HCT116 (cell line): ENCODE results near the gene PPP1CC. TPM values are rescaled to one million over a fixed set of nuclear protein-coding genes. Genes with fewer than 3 reads are reported as not detected.

Source experiments
- ATAC-seq: fragments of 200-7000 bp; cut with Tn5 transposase; 2 replicates; pipeline ENCODE4 v1.9.1; 2020; ENCODE audit warnings: mild to moderate bottlenecking, moderate library complexity
- BruUV-seq: library from RNA; stranded (reverse); fragments of 400-500 nt; replicated peaks from 2 replicates; lab custom pipeline; 2021; lab: Mats Ljungman, UMichigan
- CTCF ChIA-PET: fragments of 300-600 bp; sonication (Branson Sonifier 250); formaldehyde crosslinking; loops from one replicate; lab custom pipeline; 2021; ENCODE audit warnings: antibody characterized with exemption; lab: Charles Lee
- POLR2A ChIA-PET: fragments of 300-600, 350-600 bp; sonication (Branson Sonifier 250); formaldehyde crosslinking; loops from one replicate; lab custom pipeline; 2021; ENCODE audit warnings: antibody characterized with exemption; lab: Charles Lee
- RAD21 ChIA-PET, 2 experiments: fragments of 300-600 bp; sonication (Branson Sonifier 250); formaldehyde crosslinking; loops; one replicate each; lab custom pipeline; 2023; ENCODE audit warnings: low total read pairs in 2 of 2; ENCODE audit not compliant: uncharacterized antibody in 2 of 2, unreplicated experiment in 2 of 2, low non-redundant PET in 1 of 2; lab: Charles Lee
- DNase-seq: peaks from one replicate; pipeline ENCODE4 v3.0.0-alpha.2; 2010; ENCODE audit warnings: low read depth, low spot score
- H2AFZ ChIP-seq: fragments of 200-600 bp; shearing (Covaris generic), sonication (generic); 2 replicates; pipeline ENCODE4 v1.6.1; 2017; ENCODE audit warnings: low read depth, mixed run types, mixed read lengths, antibody characterized with exemption, low read length; ENCODE audit not compliant: poor library complexity, severe bottlenecking
- H3K27ac ChIP-seq: 2 replicates; pipeline ENCODE4 v1.5.1; 2012; ENCODE audit warnings: low read depth, low read length
- H3K27me3 ChIP-seq: fragments of 200-600 bp; sonication (generic); 2 replicates; pipeline ENCODE4 v1.6.1; 2016; ENCODE audit warnings: mixed run types, low read length, mixed read lengths; ENCODE audit not compliant: insufficient read depth
- H3K36me3 ChIP-seq, 2 experiments: fragments of 200-500 bp in 1 of 2; fragments of 200-600 bp in 1 of 2; sonication (Bioruptor generic) in 1 of 2; sonication (generic) in 1 of 2; 2 replicates each; pipeline versions ENCODE4 v1.5.1 to v1.6.1; 2014 to 2016; ENCODE audit warnings: low read length in 2 of 2, inconsistent platforms in 1 of 2, mixed read lengths in 1 of 2, mixed run types in 1 of 2; ENCODE audit not compliant: insufficient read depth in 2 of 2, control insufficient read depth in 1 of 2
- H3K4me1 ChIP-seq, 2 experiments: fragments of 200-600 bp in 1 of 2; sonication (generic) in 1 of 2; 2 replicates each; pipeline versions ENCODE4 v1.5.1 to v1.6.1; 2012 to 2017; ENCODE audit warnings: low read length in 2 of 2, inconsistent platforms in 1 of 2, mild to moderate bottlenecking in 1 of 2, mixed read lengths in 1 of 2, mixed run types in 1 of 2, moderate library complexity in 1 of 2; ENCODE audit not compliant: insufficient read depth in 2 of 2, control insufficient read depth in 1 of 2
- H3K4me2 ChIP-seq: fragments of 200-600 bp; sonication (generic); 2 replicates; pipeline ENCODE4 v1.6.1; 2017; ENCODE audit warnings: mixed run types, low read length, mixed read lengths
- H3K4me3 ChIP-seq, 2 experiments: fragments of 200-600 bp in 1 of 2; sonication (generic) in 1 of 2; replicated peaks in 1 of 2; 2 replicates each; pipeline ENCODE4 v1.5.1; 2011 to 2016; ENCODE audit warnings: low read length in 2 of 2, control low read depth in 1 of 2, low read depth in 1 of 2, mild to moderate bottlenecking in 1 of 2, mixed read lengths in 1 of 2, mixed run types in 1 of 2
- H3K79me2 ChIP-seq: fragments of 200-600 bp; sonication (generic); 2 replicates; pipeline ENCODE4 v1.6.1; 2017; ENCODE audit warnings: mild to moderate bottlenecking, mixed run types, low read length, moderate library complexity, mixed read lengths; ENCODE audit not compliant: insufficient read depth
- H3K9ac ChIP-seq: fragments of 200-600 bp; sonication (generic); 2 replicates; pipeline ENCODE4 v1.6.1; 2016; ENCODE audit warnings: low read length, mixed read lengths
- H3K9me2 ChIP-seq: fragments of 200-600 bp; sonication (generic), shearing (Covaris generic); 2 replicates; pipeline ENCODE4 v1.6.1; 2017; ENCODE audit warnings: mixed run types, mild to moderate bottlenecking, moderate library complexity; ENCODE audit not compliant: insufficient read depth
- H3K9me3 ChIP-seq, 2 experiments: fragments of 200-500 bp in 1 of 2; fragments of 200-600 bp in 1 of 2; sonication (Bioruptor generic) in 1 of 2; sonication (generic) in 1 of 2; 2 replicates each; pipeline ENCODE4 v1.6.1; 2014 to 2017; ENCODE audit warnings: low read length in 2 of 2, mixed read lengths in 2 of 2, inconsistent platforms in 1 of 2, low read depth in 1 of 2, mild to moderate bottlenecking in 1 of 2, mixed run types in 1 of 2, moderate library complexity in 1 of 2; ENCODE audit not compliant: control insufficient read depth in 1 of 2, insufficient read depth in 1 of 2
- H4K20me1 ChIP-seq: fragments of 200-600 bp; sonication (generic), shearing (Covaris generic); 2 replicates; pipeline ENCODE4 v1.6.1; 2017; ENCODE audit warnings: mixed run types, mild to moderate bottlenecking, moderate library complexity; ENCODE audit not compliant: insufficient read depth
- ATF3 ChIP-seq: IDR thresholded peaks from 2 replicates; pipeline ENCODE4 v1.6.1; 2012
- CBX3 ChIP-seq: IDR thresholded peaks from 2 replicates; pipeline ENCODE4 v1.6.1; 2012; ENCODE audit warnings: low read depth
- CEBPB ChIP-seq: IDR thresholded peaks from 2 replicates; pipeline ENCODE4 v1.6.1; 2012; ENCODE audit warnings: low read depth
- CTCF ChIP-seq, 3 experiments: fragments of 200-600 bp in 1 of 3; sonication (generic) in 1 of 3; IDR thresholded peaks in 2 of 3; conservative IDR thresholded peaks in 1 of 3; 2 replicates each; pipeline ENCODE4 v1.5.1; 2012 to 2017; ENCODE audit warnings: low read depth in 2 of 3, low read length in 2 of 3, antibody characterized with exemption in 1 of 3, borderline replicate concordance in 1 of 3, control low read depth in 1 of 3, mild to moderate bottlenecking in 1 of 3, mixed read lengths in 1 of 3, mixed run types in 1 of 3, moderate library complexity in 1 of 3; ENCODE audit not compliant: insufficient read depth in 1 of 3
- ELF1 ChIP-seq: IDR thresholded peaks from 2 replicates; pipeline ENCODE4 v1.6.1; 2012; ENCODE audit warnings: low read depth, borderline replicate concordance
- EZH2 ChIP-seq: fragments of 200-600 bp; sonication (generic); IDR thresholded peaks from 2 replicates; pipeline ENCODE4 v1.6.1; 2017; ENCODE audit warnings: antibody characterized with exemption, mixed run types
- EZH2phosphoT487 ChIP-seq: fragments of 200-600 bp; IDR thresholded peaks from 2 replicates; pipeline ENCODE4 v1.6.1; 2018; ENCODE audit warnings: antibody characterized with exemption, borderline replicate concordance
- FOSL1 ChIP-seq: IDR thresholded peaks from 2 replicates; pipeline ENCODE4 v1.6.1; 2012; ENCODE audit warnings: low read depth
- JUND ChIP-seq: IDR thresholded peaks from 2 replicates; pipeline ENCODE4 v1.6.1; 2012
- MAX ChIP-seq: IDR thresholded peaks from 2 replicates; pipeline ENCODE4 v1.6.1; 2012
- POLR2A ChIP-seq: IDR thresholded peaks from 2 replicates; pipeline ENCODE4 v1.7.0; 2011; ENCODE audit warnings: borderline replicate concordance; ENCODE audit not compliant: insufficient read depth, insufficient read length; ENCODE audit errors: extremely low read depth
- POLR2AphosphoS5 ChIP-seq: IDR thresholded peaks from 2 replicates; pipeline ENCODE4 v1.6.1; 2011; ENCODE audit warnings: mild to moderate bottlenecking, low read depth, low read length, moderate library complexity
- RAD21 ChIP-seq: IDR thresholded peaks from 2 replicates; pipeline ENCODE4 v1.6.1; 2012; ENCODE audit warnings: low read depth, mild to moderate bottlenecking
- SIN3A ChIP-seq: IDR thresholded peaks from 2 replicates; pipeline ENCODE4 v1.6.1; 2012; ENCODE audit warnings: low read depth
- SP1 ChIP-seq: IDR thresholded peaks from 2 replicates; pipeline ENCODE4 v1.6.1; 2012; ENCODE audit warnings: low read depth
- SRF ChIP-seq: IDR thresholded peaks from 2 replicates; pipeline ENCODE4 v1.6.1; 2012; ENCODE audit warnings: low read depth
- TCF7L2 ChIP-seq: IDR thresholded peaks from 2 replicates; pipeline ENCODE4 v1.7.0; 2011; ENCODE audit warnings: borderline replicate concordance, inconsistent platforms; ENCODE audit not compliant: insufficient read depth, insufficient read length; ENCODE audit errors: extremely low read depth
- ZNF274 ChIP-seq: fragments of 200-500 bp; sonication (Bioruptor generic); IDR thresholded peaks from 2 replicates; pipeline ENCODE4 v1.6.1; 2014; ENCODE audit warnings: mild to moderate bottlenecking, low read depth, low read length, inconsistent platforms
- intact Hi-C: fragments of 100-400 bp; cut with micrococcal nuclease; formaldehyde crosslinking; loops from 2 replicates; pipeline ENCODE4 v1.10.0; 2022
- total RNA-seq: library from RNA; stranded (reverse); gene quantifications from one replicate; pipeline ENCODE4 v1.2.1, GENCODE V29; 2021; ENCODE audit not compliant: unreplicated experiment

The PPP1CC gene
- total RNA-seq, 1 experiment from 2014 or later, result 248 TPM

- no peak overlapping the region for H3K4me3 ChIP-seq
- DNase-seq (no peak), ATAC-seq (no peak)
- RAD21 ChIA-PET, result no interaction called here
- no peak overlapping the region for H2AFZ ChIP-seq
- H3K9me3 ChIP-seq, result no peaks in the 10 kb centered on the region
- H3K9ac ChIP-seq, result no peak overlapping the region
- CTCF ChIA-PET, result no interaction called here
- H3K36me3 ChIP-seq, result no peaks in the 10 kb centered on the region
- intact Hi-C loops, result no loop called here
- BruUV-seq, result no TSS peak
- POLR2A ChIA-PET, result no interaction called here
- no peaks in the 10 kb centered on the region for H3K9me2 ChIP-seq
- TF ChIP-seq RAD21 (no peak), EZH2 (no peak), SIN3A (no peak), TCF7L2 (no peak), POLR2A (no peak), SRF (no peak), JUND (no peak), EZH2phosphoT487 (no peak), ZNF274 (no peak), ATF3 (no peak), POLR2AphosphoS5 (no peak), ELF1 (no peak), CEBPB (no peak), CTCF (IDR thresholded peaks at IDR 0.05 in 2 of 3, conservative IDR thresholded peaks at IDR 0.05 in 1 of 3; ENCODE audit: borderline replicate concordance in 1 of 3, insufficient read depth in 1 of 3, low read depth in 2 of 3, low read length in 2 of 3) (no peak), SP1 (no peak), CBX3 (no peak), FOSL1 (no peak), MAX (no peak)
- no peak overlapping the region for H3K4me2 ChIP-seq
- no peaks in the 10 kb centered on the region for H4K20me1 ChIP-seq
- no peaks in the 10 kb centered on the region for H3K27me3 ChIP-seq
- no peak overlapping the region for H3K27ac ChIP-seq
- H3K79me2 ChIP-seq, result no peaks in the 10 kb centered on the region
- no peaks in the 10 kb centered on the region for H3K4me1 ChIP-seq
These were observed 47.6 kb upstream of the PPP1CC start for GRCh38 chr12:110790301-110790700.
